ENCODE measurements around the gene SPNS1. TPM values are rescaled to one million over a fixed set of nuclear protein-coding genes. Genes with fewer than 3 reads are reported as not detected.
A peak's percentile ranks its signal among the peaks of the same experiment; 100 is the strongest.

The SPNS1 gene
- total and polyA plus RNA-seq, 11 donors = 13.4 to 43.2 (median 19.1) TPM

DNA sequence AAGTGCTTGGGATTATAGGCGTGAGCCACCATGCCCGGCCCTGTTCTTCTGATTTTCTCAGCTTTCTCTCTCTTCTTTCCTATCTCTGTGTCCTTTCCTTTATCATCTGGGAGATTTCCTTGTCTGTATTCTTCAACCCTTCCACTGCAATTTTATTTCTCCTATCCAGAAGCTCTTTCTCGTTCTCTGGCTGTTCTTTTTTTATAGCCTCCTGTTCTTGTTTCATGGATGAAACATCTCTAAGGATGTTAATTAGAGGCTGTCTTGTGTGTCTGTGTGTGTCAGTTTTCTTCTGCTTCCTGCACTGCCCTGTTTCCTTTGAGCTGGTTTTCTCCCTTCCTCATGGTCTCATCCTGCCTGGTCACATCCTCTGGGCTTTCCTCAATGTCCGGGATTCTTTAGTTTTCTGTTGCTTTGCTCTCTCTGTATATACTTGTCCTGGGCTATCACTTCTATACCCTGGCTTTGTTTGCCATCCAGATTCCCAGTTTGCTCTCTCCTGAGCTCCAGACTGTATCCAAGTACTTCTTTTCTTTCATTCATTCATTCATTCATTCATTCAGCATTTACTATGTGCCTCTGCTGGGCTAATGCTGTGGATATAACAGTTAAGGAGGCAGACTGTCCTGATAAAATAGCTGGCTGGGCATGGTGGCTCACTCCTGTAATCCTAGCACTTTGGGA, 12.7 kb downstream of the SPNS1 start:
- TF ChIP-seq, protein P1, sequence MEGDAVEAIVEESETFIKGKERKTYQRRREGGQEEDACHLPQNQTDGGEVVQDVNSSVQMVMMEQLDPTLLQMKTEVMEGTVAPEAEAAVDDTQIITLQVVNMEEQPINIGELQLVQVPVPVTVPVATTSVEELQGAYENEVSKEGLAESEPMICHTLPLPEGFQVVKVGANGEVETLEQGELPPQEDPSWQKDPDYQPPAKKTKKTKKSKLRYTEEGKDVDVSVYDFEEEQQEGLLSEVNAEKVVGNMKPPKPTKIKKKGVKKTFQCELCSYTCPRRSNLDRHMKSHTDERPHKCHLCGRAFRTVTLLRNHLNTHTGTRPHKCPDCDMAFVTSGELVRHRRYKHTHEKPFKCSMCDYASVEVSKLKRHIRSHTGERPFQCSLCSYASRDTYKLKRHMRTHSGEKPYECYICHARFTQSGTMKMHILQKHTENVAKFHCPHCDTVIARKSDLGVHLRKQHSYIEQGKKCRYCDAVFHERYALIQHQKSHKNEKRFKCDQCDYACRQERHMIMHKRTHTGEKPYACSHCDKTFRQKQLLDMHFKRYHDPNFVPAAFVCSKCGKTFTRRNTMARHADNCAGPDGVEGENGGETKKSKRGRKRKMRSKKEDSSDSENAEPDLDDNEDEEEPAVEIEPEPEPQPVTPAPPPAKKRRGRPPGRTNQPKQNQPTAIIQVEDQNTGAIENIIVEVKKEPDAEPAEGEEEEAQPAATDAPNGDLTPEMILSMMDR (IDR thresholded peaks at IDR 0.05) = no peak
- no peak for TF ChIP-seq POLR2A (IDR thresholded peaks at IDR 0.05)
- no peak for DNase-seq
- peaks cover 0 to 68% (median 39%) of the 10 kb centered on the region in 9 donors for H3K36me3 ChIP-seq
- no peak overlapping the region for H3K27ac ChIP-seq
- intact Hi-C loops (cut with DNase I) = no loop called here
- peak overlapping the region in 1 of 12 donors; percentile 61 for H3K4me3 ChIP-seq
- peaks cover 0 to 12% (median 6%) of the 10 kb centered on the region in 12 donors for H3K9me3 ChIP-seq
- 97 to 98% (median 98%) methylated on average over 4 of the region's 4 CpGs for WGBS, 4 donors
- no peaks in the 10 kb centered on the region for H3K27me3 ChIP-seq
- peaks cover 0 to 13% (median 0%) of the 10 kb centered on the region in 12 donors for H3K4me1 ChIP-seq
- no peak for ATAC-seq

DNA sequence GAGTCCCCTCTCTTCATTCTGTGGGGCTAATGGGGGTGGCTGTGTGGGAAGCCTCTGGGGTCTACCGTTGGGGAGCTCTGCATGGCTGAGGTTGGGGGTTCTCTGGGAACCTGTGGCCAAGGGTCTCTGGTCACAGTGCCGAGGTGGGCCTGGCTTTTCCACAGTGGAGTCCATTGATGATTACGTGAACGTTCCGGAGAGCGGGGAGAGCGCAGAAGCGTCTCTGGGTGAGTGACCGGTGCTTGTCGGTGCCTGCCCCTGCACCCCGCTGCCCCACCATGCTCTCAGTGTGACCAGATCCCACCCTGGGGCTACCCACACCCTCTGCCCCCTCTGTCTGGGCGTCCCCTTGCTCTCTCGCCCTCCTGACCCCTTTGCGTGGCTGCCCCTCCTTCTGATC, 14.8 kb downstream of the SPNS1 start:
- intact Hi-C loops (cut with DNase I) = no loop called here
- 93 to 97% (median 96%) methylated on average over 8 to 14 of the region's 14 CpGs for WGBS, 4 donors
- TF ChIP-seq, protein P1 (IDR thresholded peaks at IDR 0.05) = no peak
- no peak for TF ChIP-seq POLR2A (IDR thresholded peaks at IDR 0.05)
- peaks cover 0 to 48% (median 18%) of the 10 kb centered on the region in 9 donors for H3K36me3 ChIP-seq
- no peak for DNase-seq
- no peak overlapping the region for H3K27ac ChIP-seq
- ATAC-seq = no peak
- no peak overlapping the region for H3K4me3 ChIP-seq
- peaks cover 0 to 12% (median 6%) of the 10 kb centered on the region in 12 donors for H3K9me3 ChIP-seq
- peaks cover 0 to 7% (median 0%) of the 10 kb centered on the region in 9 donors for H3K27me3 ChIP-seq
- H3K4me1 ChIP-seq = peaks cover 0 to 7% (median 0%) of the 10 kb centered on the region in 12 donors

DNA sequence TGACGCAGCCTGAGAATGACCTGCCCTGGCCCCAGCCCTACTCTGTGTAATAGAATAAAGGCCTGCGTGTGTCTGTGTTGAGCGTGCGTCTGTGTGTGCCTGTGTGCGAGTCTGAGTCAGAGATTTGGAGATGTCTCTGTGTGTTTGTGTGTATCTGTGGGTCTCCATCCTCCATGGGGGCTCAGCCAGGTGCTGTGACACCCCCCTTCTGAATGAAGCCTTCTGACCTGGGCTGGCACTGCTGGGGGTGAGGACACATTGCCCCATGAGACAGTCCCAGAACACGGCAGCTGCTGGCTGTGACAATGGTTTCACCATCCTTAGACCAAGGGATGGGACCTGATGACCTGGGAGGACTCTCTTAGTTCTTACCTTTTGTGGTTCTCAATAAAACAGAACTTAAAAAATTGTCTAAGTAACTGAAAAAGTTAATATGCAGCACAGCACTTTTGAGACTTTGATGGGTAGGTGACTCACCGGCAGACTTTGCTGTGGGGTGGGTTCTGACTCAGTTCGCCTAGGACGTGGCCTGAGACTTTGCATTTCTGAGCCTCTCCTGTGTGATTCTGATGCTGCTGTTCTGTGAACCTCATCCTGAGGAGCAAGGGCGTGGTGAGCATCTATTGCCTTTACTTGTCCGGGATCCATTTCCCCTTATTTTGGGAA, 15.9 kb downstream of the SPNS1 start:
- intact Hi-C loops (cut with DNase I) = no loop called here
- TF ChIP-seq POLR2A (IDR thresholded peaks at IDR 0.05) = no peak
- TF ChIP-seq, protein P1 (IDR thresholded peaks at IDR 0.05) = no peak

DNA sequence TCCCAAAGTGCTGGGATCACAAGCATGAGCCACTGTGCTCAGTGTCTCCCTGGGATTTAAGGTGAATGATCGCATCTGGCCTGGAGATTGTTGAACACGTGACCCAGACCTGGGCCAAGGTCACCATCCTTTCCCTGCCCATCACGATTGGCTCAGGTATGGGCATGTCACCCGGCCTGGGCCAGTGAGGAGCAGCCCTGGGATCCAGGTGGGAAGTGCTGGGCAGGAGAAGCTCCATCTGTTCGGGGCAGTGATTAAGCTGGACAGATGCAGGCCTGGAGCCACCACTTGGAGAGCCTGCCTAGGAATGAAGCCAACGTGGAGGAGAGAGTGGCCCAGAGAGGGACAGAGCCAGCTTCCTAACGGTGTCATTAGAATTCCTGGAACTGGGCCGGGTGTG, 17.1 kb downstream of the SPNS1 start:
- TF ChIP-seq POLR2A (IDR thresholded peaks at IDR 0.05) = no peak
- TF ChIP-seq, protein P1 (IDR thresholded peaks at IDR 0.05) = no peak
- intact Hi-C loops (cut with DNase I) = no loop called here
- DNase-seq (no peak), ATAC-seq (no peak)
- peaks cover 0 to 38% (median 14%) of the 10 kb centered on the region in 9 donors for H3K36me3 ChIP-seq
- H3K4me3 ChIP-seq = no peak overlapping the region
- H3K4me1 ChIP-seq = no peaks in the 10 kb centered on the region
- 61 to 71% (median 68%) methylated on average over 8 of the region's 8 CpGs for WGBS, 4 donors
- peaks cover 0 to 10% (median 5%) of the 10 kb centered on the region in 12 donors for H3K9me3 ChIP-seq
- H3K27me3 ChIP-seq = peaks cover 0 to 8% (median 0%) of the 10 kb centered on the region in 9 donors
- H3K27ac ChIP-seq = no peak overlapping the region

More for the DNA sequence above, 15.9 kb downstream of the SPNS1 start:
- no peak overlapping the region for H3K27ac ChIP-seq
- peaks cover 0 to 42% (median 17%) of the 10 kb centered on the region in 9 donors for H3K36me3 ChIP-seq
- peaks cover 0 to 8% (median 0%) of the 10 kb centered on the region in 9 donors for H3K27me3 ChIP-seq
- WGBS, 4 donors = 92 to 95% (median 94%) methylated on average over 11 of the region's 11 CpGs
- H3K9me3 ChIP-seq = peaks cover 0 to 12% (median 6%) of the 10 kb centered on the region in 12 donors
- no peak for DNase-seq
- peak in 1 of 4 donors; percentile 17 for ATAC-seq
- H3K4me1 ChIP-seq = no peaks in the 10 kb centered on the region
- H3K4me3 ChIP-seq = no peak overlapping the region

Measured in heart left ventricle (tissue), 16 donors.